K562 (cell line): ENCODE measurements around the gene YPEL3. TPM values are rescaled to one million over a fixed set of nuclear protein-coding genes. Genes with fewer than 3 reads are reported as not detected.

Experiments
- ATAC-seq: fragments of 200-7000 bp; cut with Tn5 transposase; 3 replicates; pipeline ENCODE4 v1.9.1; 2020; ENCODE audit warnings: moderate library complexity
- BruUV-seq: library from RNA; stranded (reverse); fragments of 400-500 nt; replicated peaks from 2 replicates; lab custom pipeline; 2021; lab: Mats Ljungman, UMichigan
- CTCF ChIA-PET: fragments of 300-600 bp; formaldehyde crosslinking; extraction: SDS; loops from one replicate; lab custom pipeline; 2021; ENCODE audit warnings: low intra/inter-chr PET ratio; lab: Yijun Ruan, JAX
- POLR2A ChIA-PET: fragments of 300-600, 350-650 bp; sonication (Branson Sonifier 250); formaldehyde crosslinking; extraction: SDS; loops from one replicate; lab custom pipeline; 2021; ENCODE audit warnings: antibody characterized with exemption, inconsistent platforms; lab: Yijun Ruan, JAX
- DNase-seq, 4 experiments: peaks; one replicate each; pipeline versions ENCODE4 v3.0.0 to v3.0.0-alpha.2; 2011 to 2018; ENCODE audit warnings: low spot score in 3 of 4, mixed read lengths in 3 of 4; ENCODE audit errors: extremely low read depth in 1 of 4
- FAIRE-seq: peaks from 2 replicates; lab custom pipeline; 2011; peaks lifted over from hg19 to GRCh38; lab: Jason Lieb, UNC
- H2AFZ ChIP-seq: 2 replicates; pipeline ENCODE4 v1.6.0; 2011; ENCODE audit warnings: low read depth, low read length, control low read depth, inconsistent platforms
- H3K27ac ChIP-seq: fragments of 200-600 bp; 3 replicates; pipeline ENCODE4 v1.8.0; 2011; ENCODE audit warnings: low read depth, mild to moderate bottlenecking, control low read depth, inconsistent platforms, low read length, moderate library complexity, mixed read lengths; ENCODE audit errors: extremely low read depth
- H3K27me3 ChIP-seq, 2 experiments: fragments of 300-600 bp in 1 of 2; 2 replicates in 1 of 2; 3 replicates in 1 of 2; pipeline versions ENCODE4 v1.6.0 to v1.8.0; 2011; ENCODE audit warnings: inconsistent platforms in 2 of 2, low read length in 2 of 2, mild to moderate bottlenecking in 1 of 2, mixed read lengths in 1 of 2, moderate library complexity in 1 of 2; ENCODE audit not compliant: control insufficient read depth in 2 of 2, insufficient read depth in 2 of 2
- H3K36me3 ChIP-seq: fragments of 300-600 bp; 3 replicates; pipeline ENCODE4 v1.8.0; 2011; ENCODE audit warnings: mild to moderate bottlenecking, low read length, inconsistent platforms; ENCODE audit not compliant: control insufficient read depth, insufficient read depth
- H3K4me1 ChIP-seq, 2 experiments: fragments of 200-600 bp in 1 of 2; replicated peaks in 1 of 2; 2 replicates in 1 of 2; 3 replicates in 1 of 2; pipeline versions ENCODE4 v1.5.1 to v1.8.0; 2011; ENCODE audit warnings: inconsistent platforms in 2 of 2, low read length in 2 of 2, mild to moderate bottlenecking in 1 of 2, mixed read lengths in 1 of 2, moderate library complexity in 1 of 2; ENCODE audit not compliant: control insufficient read depth in 2 of 2, insufficient read depth in 2 of 2
- H3K4me2 ChIP-seq: 2 replicates; pipeline ENCODE4 v1.6.1; 2011; ENCODE audit warnings: low read length, control low read depth, inconsistent platforms, mixed read lengths; ENCODE audit not compliant: insufficient read depth
- H3K4me3 ChIP-seq: fragments of 200-600 bp; sonication (generic), shearing (Covaris generic); 2 replicates; pipeline ENCODE4 v1.5.1; 2016; ENCODE audit warnings: control low read depth, inconsistent platforms
- H3K79me2 ChIP-seq: fragments of 200-600 bp; 3 replicates; pipeline ENCODE4 v1.8.0; 2011; ENCODE audit warnings: low read length, inconsistent platforms; ENCODE audit not compliant: control insufficient read depth, insufficient read depth
- H3K9ac ChIP-seq, 2 experiments: 2 replicates each; pipeline versions ENCODE4 v1.6.0 to v1.6.1; 2011; ENCODE audit warnings: low read depth in 2 of 2, low read length in 2 of 2, control low read depth in 1 of 2, inconsistent platforms in 1 of 2, mild to moderate bottlenecking in 1 of 2, mixed read lengths in 1 of 2; ENCODE audit not compliant: insufficient read depth in 1 of 2
- H3K9me1 ChIP-seq: one replicate; pipeline ENCODE4 v1.6.0; 2011; ENCODE audit warnings: inconsistent platforms, mild to moderate bottlenecking, low read length, moderate library complexity; ENCODE audit not compliant: control insufficient read depth, insufficient read depth
- H3K9me3 ChIP-seq: replicated peaks from 2 replicates; pipeline ENCODE4 v1.5.1; 2011; ENCODE audit warnings: low read depth, low read length, inconsistent platforms; ENCODE audit not compliant: control insufficient read depth, insufficient read depth
- H4K20me1 ChIP-seq: replicated peaks from 2 replicates; pipeline ENCODE4 v1.6.1; 2011; ENCODE audit warnings: low read length, inconsistent platforms, mixed read lengths; ENCODE audit not compliant: control insufficient read depth, insufficient read depth
- CTBP1 ChIP-seq: fragments of 450-650 bp; IDR thresholded peaks from 2 replicates; pipeline ENCODE4 v1.6.1; 2016; ENCODE audit warnings: borderline replicate concordance
- FOXA3 ChIP-seq, 2 experiments: fragments of 450-650 bp in 1 of 2; sonication (generic) in 1 of 2; formaldehyde crosslinking; IDR thresholded peaks in 1 of 2; conservative IDR thresholded peaks in 1 of 2; 2 replicates each; pipeline versions ENCODE4 v1.4.0 to v1.8.0; 2020 to 2022; ENCODE audit warnings: mild to moderate bottlenecking in 2 of 2, missing genetic modification reagents in 1 of 2
- TBL1XR1 ChIP-seq, 2 experiments: IDR thresholded peaks; 2 replicates each; pipeline ENCODE4 v1.6.1; 2012; ENCODE audit warnings: improper control_type of control experiment in 2 of 2, low read length in 2 of 2, mild to moderate bottlenecking in 1 of 2
- TCF7L2 ChIP-seq: fragments of 150-350 bp; IDR thresholded peaks from 2 replicates; pipeline ENCODE4 v1.6.1; 2016; ENCODE audit warnings: low read depth, mild to moderate bottlenecking, low read length, moderate library complexity
- ZNF239 ChIP-seq: fragments of 250-450 bp; sonication (Bioruptor Pico); IDR thresholded peaks from 2 replicates; pipeline ENCODE4 v1.4.0; 2020; ENCODE audit warnings: mild to moderate bottlenecking
- WGBS: fragments of 100-300 bp; shearing (Covaris generic); methylation state at CpG from one replicate; pipeline ENCODE4 v1.1.6; 2016; ENCODE audit warnings: low coverage, mixed read lengths; ENCODE audit not compliant: insufficient coverage; ENCODE audit errors: missing lambda C conversion rate; 5-methylcytosine and 5-hydroxymethylcytosine counted together
- in situ Hi-C: fragments of 300-500 bp; cut with MboI; formaldehyde crosslinking; loops from 4 replicates; pipeline ENCODE4 v1.15.0; 2018; ENCODE audit warnings: inconsistent platforms, mixed read lengths
- intact Hi-C: fragments of 100-400 bp; cut with micrococcal nuclease; formaldehyde crosslinking; loops from 2 replicates; pipeline ENCODE4 v1.14.2; 2022
- polyA plus RNA-seq, 8 experiments: library from polyadenylated mRNA; depleted of rRNA in 4 of 8; stranded (reverse) in 5 of 8; unstranded in 3 of 8; fragments of >200 nt; fragmentation: Nextera tagmentation in 2 of 8; fragmentation: Illumina TruSeq in 1 of 8; extraction: Ambion mirVana in 2 of 8; extraction: Trizol in 1 of 8; gene quantifications; 2 replicates each; pipeline versions ENCODE4 v1.2.1 to v1.2.3, GENCODE V29; 2011 to 2014; ENCODE audit warnings: inconsistent platforms in 1 of 8, missing spikeins in 1 of 8
- total RNA-seq, 7 experiments: library from RNA; depleted of rRNA in 6 of 7; stranded (reverse); fragments of >200 nt in 6 of 7; fragmentation: Illumina TruSeq in 2 of 7; extraction: Trizol in 2 of 7; gene quantifications; 2 replicates each; pipeline versions ENCODE4 v1.2.1 to v1.2.3, GENCODE V29; 2011 to 2021; ENCODE audit warnings: low replicate concordance in 1 of 7
- TF ChIP-seq, protein P1 (sequence below): fragments of 450-650 bp; IDR thresholded peaks from 2 replicates; pipeline ENCODE4 v1.6.1; 2016
- TF ChIP-seq, protein P2 (sequence below), 2 experiments: fragments of 200-800 bp in 1 of 2; sonication (Bioruptor generic) in 1 of 2; sonication (generic) in 1 of 2; formaldehyde crosslinking in 1 of 2; IDR thresholded peaks in 1 of 2; conservative IDR thresholded peaks in 1 of 2; 2 replicates each; pipeline versions ENCODE4 v1.5.0 to v1.6.1; 2016 to 2020; ENCODE audit warnings: missing compliant biosample characterization in 1 of 2, missing genetic modification characterization in 1 of 2, missing genetic modification reagents in 1 of 2
- TF ChIP-seq, protein P3 (sequence below): fragments of 250-450 bp; sonication (Bioruptor Pico); IDR thresholded peaks from 2 replicates; pipeline ENCODE4 v1.9.0; 2021; ENCODE audit warnings: mild to moderate bottlenecking

YPEL3 gene
- total and polyA plus RNA-seq, 9 of the 15 experiments (the other 6 are each of a cell fraction or from before 2014, with no cell fraction given) = 0.41 to 15.0 (median 2.9) TPM

DNA sequence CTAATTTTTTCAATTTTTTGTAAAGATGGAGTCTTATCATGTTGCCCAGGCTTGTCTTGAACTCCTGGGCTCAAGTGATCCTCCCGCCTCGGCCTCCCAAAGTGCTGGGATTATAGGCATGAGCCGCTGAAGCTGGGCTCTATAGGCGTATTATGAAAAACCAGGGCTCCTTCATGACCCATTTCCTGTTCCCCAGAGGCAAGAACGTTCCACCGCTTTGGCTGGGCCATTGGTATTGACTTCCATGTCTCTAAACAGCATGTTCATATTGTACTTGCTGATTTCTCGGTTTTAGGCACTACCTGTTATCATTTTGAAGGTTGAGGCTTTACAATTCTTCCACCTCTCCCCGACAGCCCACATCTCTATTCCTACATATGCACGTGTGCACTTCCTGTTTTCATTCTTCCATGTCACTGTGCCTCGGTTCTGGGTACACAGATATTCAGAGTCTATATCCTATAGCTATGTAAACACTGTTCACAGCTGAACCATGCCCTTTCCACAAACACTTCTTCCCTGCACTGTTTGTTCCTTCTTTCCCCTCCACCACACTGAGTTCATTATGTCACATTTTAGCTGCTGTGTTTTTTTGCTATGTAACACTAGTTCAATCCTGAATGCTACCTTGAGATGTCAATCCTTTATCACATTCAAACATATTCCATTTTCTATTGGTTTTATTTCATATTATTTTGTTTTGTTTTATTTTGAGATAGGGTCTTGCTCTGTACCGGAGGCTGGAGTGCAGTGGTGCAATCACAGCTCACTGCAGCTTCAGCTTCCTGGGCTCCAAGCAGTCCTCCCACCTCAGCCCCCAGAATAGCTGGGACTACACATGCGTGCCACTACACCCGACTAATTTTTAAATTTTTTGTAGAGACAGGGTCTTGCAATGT, 43.8 kb upstream of the YPEL3 start:
- intact Hi-C loops (no loop called here), in situ Hi-C loops (loop anchor here (25.0 kb wide), 1 partner anchor 678 kb away; the partner anchor contains the start of genes BOLA2, SLX1B and SULT1A4)
- Histone ChIP-seq H3K4me1 (peaks cover 6 to 7% of the 10 kb centered on the region in 2 experiments; a peak in 4 of 5 replicates), H4K20me1 (no peaks in the 10 kb centered on the region), H3K4me3 (no peak overlapping the region), H3K27ac (0 out of 3 replicates have a peak overlapping the region, but pooled peaks have one; percentile 30), H3K36me3 (no peaks in the 10 kb centered on the region), H3K79me2 (no peaks in the 10 kb centered on the region), H3K27me3 (no peaks in the 10 kb centered on the region), H3K4me2 (peak overlapping the region; percentile 65), H2AFZ (peak overlapping the region; percentile 93), H3K9me3 (no peaks in the 10 kb centered on the region), H3K9ac (peak overlapping the region in 1 of 2 experiments; percentile 26; a peak in 1 of 4 replicates), H3K9me1 (no peaks in the 10 kb centered on the region)
- peak; percentile 59 for ATAC-seq
- peak in 1 of 4 experiments; percentile 15 for DNase-seq
- ChIA-PET CTCF (no interaction called here), POLR2A (interaction anchor here (0.8 to 0.9 kb wide), 2 partner anchors 10 to 472 kb away, joined by 3 read pairs; no protein-coding TSS in a partner anchor)
- peak; percentile 29 for FAIRE-seq
- no TSS peak for BruUV-seq
- 31% methylated on average over 13 of the region's 13 CpGs for WGBS
- TF ChIP-seq FOXA3 (CRISPR knock-in tag; conservative IDR thresholded peaks at IDR 0.05 in 1 of 2, IDR thresholded peaks at IDR 0.05 in 1 of 2) (peak in 1 of 2 experiments; percentile 81; a peak in 2 of 4 replicates), ZNF239 (CRISPR knock-in tag) (no peak), CTBP1 (peak; percentile 13; the same call in 1 of the 2 replicates), TBL1XR1 (IDR thresholded peaks at IDR 0.05; ENCODE audit: low read length in 2 of 2) (no peak), TCF7L2 (no peak)
- TF ChIP-seq, protein P1, sequence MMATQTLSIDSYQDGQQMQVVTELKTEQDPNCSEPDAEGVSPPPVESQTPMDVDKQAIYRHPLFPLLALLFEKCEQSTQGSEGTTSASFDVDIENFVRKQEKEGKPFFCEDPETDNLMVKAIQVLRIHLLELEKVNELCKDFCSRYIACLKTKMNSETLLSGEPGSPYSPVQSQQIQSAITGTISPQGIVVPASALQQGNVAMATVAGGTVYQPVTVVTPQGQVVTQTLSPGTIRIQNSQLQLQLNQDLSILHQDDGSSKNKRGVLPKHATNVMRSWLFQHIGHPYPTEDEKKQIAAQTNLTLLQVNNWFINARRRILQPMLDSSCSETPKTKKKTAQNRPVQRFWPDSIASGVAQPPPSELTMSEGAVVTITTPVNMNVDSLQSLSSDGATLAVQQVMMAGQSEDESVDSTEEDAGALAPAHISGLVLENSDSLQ = 0 out of 2 replicates have a peak, but pooled peaks have one; percentile 19
- TF ChIP-seq, protein P2, sequence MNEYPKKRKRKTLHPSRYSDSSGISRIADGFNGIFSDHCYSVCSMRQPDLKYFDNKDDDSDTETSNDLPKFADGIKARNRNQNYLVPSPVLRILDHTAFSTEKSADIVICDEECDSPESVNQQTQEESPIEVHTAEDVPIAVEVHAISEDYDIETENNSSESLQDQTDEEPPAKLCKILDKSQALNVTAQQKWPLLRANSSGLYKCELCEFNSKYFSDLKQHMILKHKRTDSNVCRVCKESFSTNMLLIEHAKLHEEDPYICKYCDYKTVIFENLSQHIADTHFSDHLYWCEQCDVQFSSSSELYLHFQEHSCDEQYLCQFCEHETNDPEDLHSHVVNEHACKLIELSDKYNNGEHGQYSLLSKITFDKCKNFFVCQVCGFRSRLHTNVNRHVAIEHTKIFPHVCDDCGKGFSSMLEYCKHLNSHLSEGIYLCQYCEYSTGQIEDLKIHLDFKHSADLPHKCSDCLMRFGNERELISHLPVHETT (CRISPR knock-in tag; conservative IDR thresholded peaks at IDR 0.05 in 1 of 2, IDR thresholded peaks at IDR 0.05 in 1 of 2) = no peak
- TF ChIP-seq, protein P3, sequence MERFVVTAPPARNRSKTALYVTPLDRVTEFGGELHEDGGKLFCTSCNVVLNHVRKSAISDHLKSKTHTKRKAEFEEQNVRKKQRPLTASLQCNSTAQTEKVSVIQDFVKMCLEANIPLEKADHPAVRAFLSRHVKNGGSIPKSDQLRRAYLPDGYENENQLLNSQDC (CRISPR knock-in tag) = no peak
